Activated T-helper 2 cell treated with anti-CD3 and anti-CD28 coated beads, Interferon-gamma antibody, Interleukin-2, Interleukin-4, amounts not matched to agents 10 μg/mL and 5 μg/mL and 100 μg/mL, durations not matched to agents 14 hours and 24 hours and 36 hours (primary cell): ENCODE measurements around the gene RBM10. TPM values are rescaled to one million over a fixed set of nuclear protein-coding genes. Genes with fewer than 3 reads are reported as not detected.

Source experiments
- DNase-seq: peaks from one replicate; pipeline ENCODE4 v3.0.0; 2021; ENCODE audit warnings: low spot score
- H3K27ac Mint-ChIP-seq: one replicate; pipeline ENCODE4 v1.8.0; 2021; ENCODE audit warnings: mixed read lengths
- H3K27me3 Mint-ChIP-seq: one replicate; pipeline ENCODE4 v1.8.0; 2021; ENCODE audit warnings: low read depth, mixed read lengths
- H3K36me3 Mint-ChIP-seq: one replicate; pipeline ENCODE4 v1.8.0; 2021; ENCODE audit warnings: low read depth, mixed read lengths
- H3K4me1 Mint-ChIP-seq: one replicate; pipeline ENCODE4 v1.8.0; 2021; ENCODE audit warnings: low read depth, mixed read lengths
- H3K4me3 Mint-ChIP-seq: one replicate; pipeline ENCODE4 v1.8.0; 2021; ENCODE audit warnings: low read depth, mild to moderate bottlenecking, moderate library complexity, mixed read lengths
- H3K9me3 Mint-ChIP-seq: one replicate; pipeline ENCODE4 v1.8.0; 2021; ENCODE audit warnings: mixed read lengths
- intact Hi-C: fragments of 100-400 bp; cut with micrococcal nuclease; formaldehyde crosslinking; loops from one replicate; pipeline ENCODE4 v1.15.1; 2023
- total RNA-seq: library from RNA; stranded (reverse); gene quantifications from 2 replicates; pipeline ENCODE4 v1.2.3, GENCODE V29; 2022

The RBM10 gene
- total RNA-seq, 1 donor from 2014 or later, result 69.2 TPM

DNA sequence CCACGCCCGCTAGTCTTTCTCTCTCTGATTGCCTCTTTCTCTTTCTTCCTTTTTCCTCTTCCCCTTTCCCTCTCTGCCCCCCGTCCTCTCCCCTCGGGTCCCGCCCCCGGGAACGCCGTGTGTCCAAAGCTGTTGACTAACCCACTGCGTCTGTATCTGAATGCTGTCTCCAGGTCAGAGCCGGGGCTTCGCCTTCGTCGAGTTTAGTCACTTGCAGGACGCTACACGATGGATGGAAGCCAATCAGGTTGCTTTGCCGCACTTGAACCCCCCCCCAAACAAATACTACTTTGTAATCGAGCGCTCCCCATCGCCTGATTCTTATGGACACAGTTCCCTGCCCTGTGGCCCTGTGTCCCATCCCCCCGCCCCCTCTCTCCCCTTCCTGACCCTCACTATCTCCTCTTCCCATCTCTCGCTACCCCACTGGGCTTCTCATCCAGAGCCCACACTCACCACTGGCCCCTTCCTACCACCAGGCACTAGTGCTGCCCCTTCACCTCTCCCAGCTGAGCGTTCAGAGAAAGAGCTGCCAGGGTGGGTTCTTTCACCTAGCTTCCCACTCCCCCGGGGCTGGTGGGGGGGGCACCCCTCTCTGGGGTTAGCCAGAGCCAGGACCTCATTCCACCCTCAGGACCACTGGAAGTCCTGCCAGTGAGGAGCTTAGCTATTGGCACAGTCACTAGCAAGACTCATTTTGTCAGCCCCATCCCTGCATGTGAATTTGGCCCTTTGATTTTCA is 30.0 kb downstream of the RBM10 start:
- no peak for DNase-seq
- Mint-ChIP-seq H3K27ac (no peak overlapping the region), H3K4me1 (peaks cover 1% of the 10 kb centered on the region), H3K9me3 (no peaks in the 10 kb centered on the region), H3K27me3 (no peaks in the 10 kb centered on the region), H3K36me3 (peaks cover 53% of the 10 kb centered on the region), H3K4me3 (no peak overlapping the region)
- intact Hi-C loops, result no loop called here

DNA sequence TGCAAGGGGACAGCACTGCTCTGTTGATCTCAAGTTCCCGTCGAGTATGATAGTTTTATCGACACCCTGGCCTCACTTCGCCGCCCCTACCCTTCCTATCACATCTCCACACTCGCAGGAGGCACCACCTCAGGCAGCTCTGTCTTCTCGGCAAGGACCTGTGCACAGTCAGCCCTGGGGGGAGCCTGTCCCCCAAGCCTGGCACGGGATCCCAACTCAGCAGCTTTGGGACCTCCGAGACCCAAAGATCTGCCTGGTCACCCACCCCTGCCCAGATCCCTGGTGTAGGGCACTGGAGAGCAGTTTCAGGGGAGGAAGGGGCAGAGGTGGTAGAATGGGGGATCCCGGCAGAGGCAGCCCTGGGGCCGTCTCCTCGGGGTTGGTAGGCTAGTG is 30.6 kb downstream of the RBM10 start:
- no peak overlapping the region for H3K27ac Mint-ChIP-seq
- H3K4me3 Mint-ChIP-seq, result no peak overlapping the region
- intact Hi-C loops, result no loop called here
- H3K4me1 Mint-ChIP-seq, result peaks cover 1% of the 10 kb centered on the region
- peaks cover 51% of the 10 kb centered on the region for H3K36me3 Mint-ChIP-seq
- H3K9me3 Mint-ChIP-seq, result no peaks in the 10 kb centered on the region
- DNase-seq, result no peak
- H3K27me3 Mint-ChIP-seq, result no peaks in the 10 kb centered on the region

DNA sequence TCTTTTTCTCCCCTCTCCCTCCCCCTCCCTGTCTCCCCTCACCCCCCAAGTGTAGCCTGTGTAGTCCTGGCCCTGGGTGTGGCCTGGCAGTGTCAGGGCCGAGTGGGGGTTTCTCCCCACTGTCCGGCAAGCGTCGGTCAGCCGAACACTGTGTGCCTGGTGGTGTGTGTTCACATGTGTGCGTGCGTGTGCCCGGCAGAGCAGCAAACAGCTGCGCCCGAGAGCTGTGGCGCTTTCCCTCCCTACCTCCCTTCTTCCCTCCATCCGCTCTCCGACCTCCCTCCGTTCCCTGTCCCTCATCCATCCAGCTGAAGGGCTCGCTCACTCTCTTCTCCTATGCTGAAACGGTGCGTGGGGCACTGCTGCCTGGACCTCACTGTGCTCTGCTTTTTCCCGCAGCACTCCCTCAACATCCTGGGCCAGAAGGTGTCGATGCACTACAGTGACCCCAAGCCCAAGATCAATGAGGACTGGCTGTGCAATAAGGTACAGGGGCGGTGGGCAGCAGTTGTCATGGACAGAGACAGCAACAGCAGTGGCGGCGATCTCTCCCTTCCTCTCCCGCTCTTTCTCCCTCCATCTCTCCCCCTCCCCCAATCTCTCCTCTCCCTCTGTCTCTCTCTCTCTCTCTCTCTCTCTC is 31.2 kb downstream of the RBM10 start:
- Mint-ChIP-seq H3K4me1 (peaks cover 1% of the 10 kb centered on the region), H3K36me3 (peaks cover 51% of the 10 kb centered on the region), H3K4me3 (no peak overlapping the region), H3K27me3 (no peaks in the 10 kb centered on the region), H3K27ac (no peak overlapping the region), H3K9me3 (no peaks in the 10 kb centered on the region)
- DNase-seq, result no peak
- intact Hi-C loops, result no loop called here

DNA sequence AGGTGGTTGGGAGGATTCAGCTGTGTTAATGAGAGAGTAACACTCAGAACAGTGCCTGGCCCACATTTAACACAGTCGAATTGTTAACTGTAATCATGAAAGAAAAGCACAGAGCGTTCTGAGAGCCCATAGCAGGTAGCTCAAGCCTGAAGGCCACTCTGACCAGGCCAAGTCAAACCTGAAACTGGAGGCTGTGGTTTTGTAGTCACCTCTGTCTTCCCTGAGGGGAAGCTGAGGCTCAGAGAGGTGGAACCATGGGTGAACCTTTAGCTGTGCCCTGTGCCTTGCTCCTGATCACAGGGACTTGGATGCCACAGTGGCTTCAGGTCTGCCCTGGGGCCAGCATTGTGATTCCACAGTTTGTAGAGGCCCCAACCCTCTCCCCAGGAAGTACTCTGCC is 32.1 kb downstream of the RBM10 start:
- Mint-ChIP-seq H3K36me3 (peaks cover 53% of the 10 kb centered on the region), H3K4me1 (peaks cover 1% of the 10 kb centered on the region), H3K4me3 (no peak overlapping the region), H3K27ac (no peak overlapping the region), H3K9me3 (no peaks in the 10 kb centered on the region), H3K27me3 (no peaks in the 10 kb centered on the region)
- intact Hi-C loops, result no loop called here
- no peak for DNase-seq

DNA sequence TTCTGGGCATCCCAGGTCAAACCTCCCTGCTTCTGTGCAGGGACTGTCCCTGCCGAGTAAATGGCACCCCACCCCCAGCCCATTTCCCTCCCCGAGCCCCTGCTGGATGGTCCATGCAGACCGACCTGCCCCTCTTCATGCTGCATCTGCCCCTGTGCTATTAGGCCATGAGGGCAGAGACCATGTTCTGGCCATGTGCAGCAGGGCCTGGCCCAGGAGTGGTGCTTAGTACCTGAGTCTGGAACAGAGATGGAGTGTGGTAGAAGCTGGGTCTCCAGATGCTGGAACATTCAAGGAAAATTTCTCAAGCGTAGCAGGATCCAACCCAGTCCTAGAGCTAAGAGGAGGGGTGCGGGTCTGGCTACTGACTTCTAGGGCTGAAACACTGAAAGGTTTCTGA is 33.3 kb downstream of the RBM10 start:
- H3K36me3 Mint-ChIP-seq, result peaks cover 51% of the 10 kb centered on the region

DNA sequence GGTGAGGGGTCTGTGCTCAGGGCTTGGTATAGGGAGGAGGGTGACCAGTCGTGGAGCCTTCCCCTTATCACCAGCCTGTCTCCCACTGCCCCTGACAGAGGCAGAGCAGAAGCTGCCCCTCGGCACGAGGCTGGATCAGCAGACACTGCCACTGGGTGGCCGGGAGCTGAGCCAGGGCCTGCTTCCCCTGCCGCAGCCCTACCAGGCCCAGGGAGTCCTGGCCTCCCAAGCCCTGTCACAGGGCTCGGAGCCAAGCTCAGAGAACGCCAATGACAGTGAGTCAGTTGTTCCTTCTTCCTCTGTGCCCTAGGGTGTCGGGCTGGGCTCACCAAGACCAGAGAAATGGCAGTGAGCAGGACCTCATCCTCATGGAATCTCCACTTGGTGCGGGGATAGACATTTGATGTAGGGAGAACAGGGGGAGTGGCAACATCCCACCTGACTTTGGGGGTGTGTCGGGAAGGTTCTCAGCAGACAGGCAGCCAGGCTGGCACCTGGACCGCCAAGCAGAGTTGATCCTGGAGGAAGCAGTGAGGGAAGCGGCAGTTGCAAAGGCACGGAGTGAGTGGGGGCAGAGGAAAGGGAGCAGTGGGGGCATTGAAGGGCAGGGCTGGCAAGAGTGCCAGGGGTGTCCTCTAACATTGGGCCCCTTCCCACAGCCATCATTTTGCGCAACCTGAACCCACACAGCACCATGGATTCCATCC is 34.4 kb downstream of the RBM10 start:
- no peak overlapping the region for H3K27ac Mint-ChIP-seq
- no peak for DNase-seq
- peaks cover 1% of the 10 kb centered on the region for H3K4me1 Mint-ChIP-seq
- no peaks in the 10 kb centered on the region for H3K27me3 Mint-ChIP-seq
- H3K36me3 Mint-ChIP-seq, result peaks cover 51% of the 10 kb centered on the region
- intact Hi-C loops, result no loop called here
- no peak overlapping the region for H3K4me3 Mint-ChIP-seq
- H3K9me3 Mint-ChIP-seq, result no peaks in the 10 kb centered on the region

More for the DNA sequence above, 33.3 kb downstream of the RBM10 start:
- no peaks in the 10 kb centered on the region for H3K27me3 Mint-ChIP-seq
- peaks cover 1% of the 10 kb centered on the region for H3K4me1 Mint-ChIP-seq
- no peak overlapping the region for H3K4me3 Mint-ChIP-seq
- intact Hi-C loops, result no loop called here
- no peak for DNase-seq
- H3K9me3 Mint-ChIP-seq, result no peaks in the 10 kb centered on the region
- H3K27ac Mint-ChIP-seq, result no peak overlapping the region

DNA sequence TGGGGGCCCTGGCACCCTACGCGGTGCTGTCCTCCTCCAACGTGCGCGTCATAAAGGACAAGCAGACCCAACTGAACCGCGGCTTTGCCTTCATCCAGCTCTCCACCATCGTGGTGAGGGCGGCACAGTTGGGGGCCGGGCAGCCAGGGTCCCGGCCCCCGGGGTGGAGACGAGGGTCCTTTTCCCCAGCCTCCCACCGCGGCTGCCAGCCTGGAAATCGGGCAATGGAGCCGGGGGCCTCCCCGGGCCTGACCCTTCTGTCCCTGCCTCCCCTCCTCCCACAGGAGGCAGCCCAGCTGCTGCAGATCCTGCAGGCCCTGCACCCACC is 34.9 kb downstream of the RBM10 start:
- Mint-ChIP-seq H3K27ac (no peak overlapping the region), H3K27me3 (no peaks in the 10 kb centered on the region), H3K4me1 (peaks cover 1% of the 10 kb centered on the region), H3K9me3 (no peaks in the 10 kb centered on the region), H3K4me3 (no peak overlapping the region), H3K36me3 (peaks cover 47% of the 10 kb centered on the region)
- intact Hi-C loops, result no loop called here
- DNase-seq, result no peak

DNA sequence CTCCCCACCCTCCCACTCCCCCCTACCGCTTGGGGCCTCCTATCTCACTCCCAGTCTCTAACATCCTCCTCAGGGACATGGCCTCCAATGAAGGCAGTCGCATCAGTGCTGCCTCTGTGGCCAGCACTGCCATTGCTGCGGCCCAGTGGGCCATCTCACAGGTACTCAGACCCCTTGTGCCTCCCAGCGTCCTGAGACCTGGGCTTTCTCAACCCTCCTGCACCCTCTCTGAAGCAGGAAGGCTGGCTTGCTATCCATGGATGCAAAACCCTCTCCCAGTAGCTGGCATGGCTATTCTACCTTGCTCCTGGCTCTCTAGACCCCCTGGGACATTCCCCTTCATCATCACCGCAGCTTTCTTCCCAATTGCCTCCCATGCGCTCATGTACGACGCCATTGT is 35.3 kb downstream of the RBM10 start:
- H3K27me3 Mint-ChIP-seq, result no peaks in the 10 kb centered on the region
- peaks cover 1% of the 10 kb centered on the region for H3K4me1 Mint-ChIP-seq
- DNase-seq, result no peak
- H3K27ac Mint-ChIP-seq, result no peak overlapping the region
- H3K9me3 Mint-ChIP-seq, result no peaks in the 10 kb centered on the region
- H3K36me3 Mint-ChIP-seq, result peaks cover 47% of the 10 kb centered on the region
- no peak overlapping the region for H3K4me3 Mint-ChIP-seq
- intact Hi-C loops, result no loop called here

DNA sequence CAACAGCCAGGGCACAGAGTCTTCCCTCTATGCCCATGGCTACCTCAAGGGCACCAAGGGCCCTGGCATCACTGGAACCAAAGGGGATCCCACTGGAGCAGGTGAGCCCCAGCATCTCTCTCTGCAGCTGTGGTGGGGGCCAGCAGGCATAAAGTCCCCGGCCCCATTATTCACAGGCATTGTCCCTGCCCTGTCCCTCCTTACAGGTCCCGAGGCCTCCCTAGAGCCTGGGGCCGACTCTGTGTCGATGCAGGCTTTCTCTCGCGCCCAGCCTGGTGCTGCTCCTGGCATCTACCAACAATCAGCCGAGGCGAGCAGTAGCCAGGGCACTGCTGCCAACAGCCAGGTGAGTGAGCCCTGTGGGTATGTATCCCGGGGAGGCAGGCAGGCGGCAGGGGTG is 36.3 kb downstream of the RBM10 start:
- H3K4me1 Mint-ChIP-seq, result peaks cover 1% of the 10 kb centered on the region
- DNase-seq, result no peak
- no peaks in the 10 kb centered on the region for H3K9me3 Mint-ChIP-seq
- peaks cover 44% of the 10 kb centered on the region for H3K36me3 Mint-ChIP-seq
- H3K4me3 Mint-ChIP-seq, result no peak overlapping the region
- no peak overlapping the region for H3K27ac Mint-ChIP-seq
- H3K27me3 Mint-ChIP-seq, result no peaks in the 10 kb centered on the region
- intact Hi-C loops, result no loop called here

DNA sequence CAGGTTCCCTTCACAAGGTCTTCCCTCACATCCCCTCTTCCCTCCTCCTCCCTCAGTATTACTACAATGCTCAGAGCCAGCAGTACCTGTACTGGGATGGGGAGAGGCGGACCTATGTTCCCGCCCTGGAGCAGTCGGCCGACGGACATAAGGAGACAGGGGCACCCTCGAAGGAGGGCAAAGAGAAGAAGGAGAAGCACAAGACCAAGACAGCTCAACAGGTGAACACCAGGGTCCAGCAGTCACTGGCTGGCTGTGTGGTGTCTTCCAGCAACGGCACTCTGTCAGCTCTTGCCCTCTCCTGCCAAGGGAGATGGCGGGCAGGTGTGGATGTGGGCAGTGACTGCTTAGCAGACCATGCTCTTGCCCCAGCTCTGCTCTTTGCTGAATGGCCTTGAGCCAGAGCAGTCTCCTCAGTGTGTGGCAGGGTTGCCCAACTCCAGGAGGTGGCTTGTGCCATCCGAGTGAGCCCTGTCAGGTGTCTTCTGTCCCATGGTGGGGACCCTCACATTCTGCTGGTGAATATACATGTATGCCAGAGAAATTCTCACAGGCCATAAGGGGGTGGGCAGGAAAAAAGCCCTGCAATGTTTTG is 37.2 kb downstream of the RBM10 start:
- H3K4me3 Mint-ChIP-seq, result no peak overlapping the region
- no peaks in the 10 kb centered on the region for H3K4me1 Mint-ChIP-seq
- intact Hi-C loops, result no loop called here
- no peak for DNase-seq
- no peaks in the 10 kb centered on the region for H3K27me3 Mint-ChIP-seq
- peaks cover 43% of the 10 kb centered on the region for H3K36me3 Mint-ChIP-seq
- H3K27ac Mint-ChIP-seq, result no peak overlapping the region
- H3K9me3 Mint-ChIP-seq, result no peaks in the 10 kb centered on the region

DNA sequence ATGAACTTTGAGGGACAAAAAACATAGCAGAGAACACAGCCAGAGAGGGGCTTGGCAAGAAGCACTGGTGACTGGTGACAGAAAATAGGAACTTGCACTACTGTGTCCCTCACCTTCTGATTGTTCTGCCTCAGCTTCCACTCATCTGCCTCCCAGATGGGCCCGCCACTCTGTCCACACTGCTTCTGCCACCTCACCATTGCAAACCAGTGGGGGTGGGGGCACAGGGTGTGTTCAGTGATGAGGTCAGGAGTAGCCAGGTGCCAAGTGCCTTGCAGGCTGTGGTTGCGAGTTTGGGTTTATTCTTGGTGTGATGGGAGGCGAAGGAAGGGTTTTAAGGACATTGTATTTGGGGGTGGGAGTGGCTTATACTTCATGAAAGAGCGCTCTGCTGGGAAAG is 39.5 kb downstream of the RBM10 start:
- H3K27me3 Mint-ChIP-seq, result no peaks in the 10 kb centered on the region
- peaks cover 29% of the 10 kb centered on the region for H3K36me3 Mint-ChIP-seq
- no peak for DNase-seq
- no peaks in the 10 kb centered on the region for H3K9me3 Mint-ChIP-seq
- intact Hi-C loops, result no loop called here
- no peak overlapping the region for H3K27ac Mint-ChIP-seq
- no peak overlapping the region for H3K4me3 Mint-ChIP-seq
- H3K4me1 Mint-ChIP-seq, result peaks cover 6% of the 10 kb centered on the region

DNA sequence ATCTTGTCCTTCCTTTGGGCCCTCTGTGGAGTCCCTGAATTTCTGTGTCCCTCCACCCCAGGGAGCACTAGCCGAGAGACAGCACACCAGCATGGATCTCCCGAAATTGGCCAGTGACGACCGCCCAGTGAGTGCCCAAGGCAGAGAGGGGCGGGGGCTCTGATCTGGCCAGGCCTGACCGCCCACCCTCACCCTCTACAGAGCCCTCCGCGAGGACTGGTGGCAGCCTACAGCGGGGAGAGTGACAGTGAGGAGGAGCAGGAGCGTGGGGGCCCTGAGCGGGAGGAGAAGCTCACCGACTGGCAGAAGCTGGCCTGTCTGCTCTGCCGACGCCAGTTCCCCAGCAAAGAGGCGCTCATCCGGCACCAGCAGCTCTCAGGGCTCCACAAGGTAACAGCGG is 40.2 kb downstream of the RBM10 start:
- H3K4me3 Mint-ChIP-seq, result no peak overlapping the region
- no peak overlapping the region for H3K27ac Mint-ChIP-seq
- peaks cover 28% of the 10 kb centered on the region for H3K36me3 Mint-ChIP-seq
- intact Hi-C loops, result no loop called here
- no peak for DNase-seq
- peaks cover 6% of the 10 kb centered on the region for H3K4me1 Mint-ChIP-seq
- H3K27me3 Mint-ChIP-seq, result no peaks in the 10 kb centered on the region
- H3K9me3 Mint-ChIP-seq, result no peaks in the 10 kb centered on the region
